EL (cell line): Measurements from ENCODE around the gene RPL36.
A peak's percentile ranks its signal among the peaks of the same experiment; 100 is the strongest.
"Not testable (repeated sequence)": the region's sequence is repeated elsewhere in the genome, so short reads cannot be mapped to it uniquely, and the experiment has no call there.

Experiments
- DNase-seq: peaks from one replicate; pipeline ENCODE4 v3.0.0-alpha.2; 2016

Gene RPL36

GRCh38 chr19:5691822-5692722 is 2.0 kb downstream of the RPL36 start:
- DNase-seq, result peak; percentile 42

DNA sequence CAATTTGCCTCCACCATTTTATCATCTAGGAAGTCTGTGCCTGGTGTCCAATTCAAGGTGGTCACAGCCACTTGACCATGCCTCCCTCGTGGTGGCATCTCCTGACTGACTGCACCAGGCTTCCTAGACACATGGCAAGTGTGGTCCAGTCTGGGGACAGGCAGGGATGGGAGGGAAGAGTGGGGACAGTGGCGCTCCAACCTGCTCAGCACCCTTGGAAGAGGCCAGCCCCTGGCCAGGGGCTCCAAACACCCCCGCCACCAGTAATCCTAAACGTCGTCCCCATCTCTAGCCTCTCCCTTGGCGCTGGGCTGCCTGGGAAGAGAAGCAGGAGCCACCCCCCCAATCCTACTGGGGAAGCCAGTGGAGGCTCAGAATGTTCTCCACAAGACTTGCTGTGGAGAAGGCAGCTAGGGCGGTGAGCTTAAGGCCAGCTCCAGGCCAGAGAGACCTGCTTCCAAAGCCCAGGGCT is 2.7 kb downstream of the RPL36 start:
- peak; percentile 37 for DNase-seq

GRCh38 chr19:5693195-5694166 is 3.4 kb downstream of the RPL36 start:
- no peak for DNase-seq

GRCh38 chr19:5694167-5694955 is 4.3 kb downstream of the RPL36 start:
- no peak for DNase-seq

- DNase-seq, result no peak
Observed at GRCh38 chr19:5694956-5695648, 5.0 kb downstream of the RPL36 start.

GRCh38 chr19:5695649-5696195 is 5.6 kb downstream of the RPL36 start:
- no peak for DNase-seq

- DNase-seq, result no peak
Observed at GRCh38 chr19:5696196-5697021, 6.3 kb downstream of the RPL36 start.

DNA sequence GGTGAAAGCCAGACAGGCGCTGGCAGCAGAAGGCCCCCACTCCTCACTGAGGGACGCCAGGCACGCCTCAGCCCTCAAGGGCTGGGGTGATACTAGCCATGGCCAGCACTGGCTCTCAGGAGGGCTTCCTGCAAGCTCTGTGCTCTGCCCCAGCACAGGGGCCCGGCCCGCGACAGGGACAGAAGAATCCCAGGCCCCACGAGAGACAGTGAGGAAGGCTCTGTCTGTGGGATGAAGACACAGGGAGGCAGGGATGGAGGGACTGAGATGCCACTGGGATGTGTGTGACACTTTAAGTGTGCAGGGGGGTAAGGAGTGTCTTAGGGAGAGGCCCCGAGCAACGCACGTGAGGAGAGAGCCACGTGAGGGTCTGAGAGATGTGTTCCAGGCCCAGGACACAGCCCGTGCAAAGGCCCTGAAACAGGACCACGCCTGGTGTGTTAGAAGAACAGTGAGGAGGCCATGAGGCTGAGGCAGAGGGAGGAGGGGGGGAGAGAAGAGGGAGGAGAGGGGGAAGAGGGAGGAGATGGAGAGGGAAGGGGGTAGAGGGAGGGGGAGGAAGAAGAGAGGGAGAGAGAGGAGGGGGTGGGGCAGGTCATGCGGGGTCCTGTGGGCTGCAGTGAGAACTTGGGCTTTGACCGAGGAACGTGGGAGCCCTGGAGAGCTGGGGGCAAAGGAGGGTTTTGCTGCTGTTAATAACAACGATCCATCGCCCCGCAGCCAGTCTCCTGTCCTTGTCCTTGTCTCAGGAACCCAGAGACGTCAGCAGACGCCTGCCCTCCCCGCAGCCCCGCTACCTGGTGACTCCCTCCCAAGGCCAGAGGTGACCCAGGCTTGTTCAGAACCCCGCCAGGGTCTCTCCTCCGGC is 7.2 kb downstream of the RPL36 start:
- DNase-seq, result no peak

- DNase-seq, result no peak
Observed at GRCh38 chr19:5697890-5698634, 8.0 kb downstream of the RPL36 start.

- DNase-seq, result no peak
Observed at GRCh38 chr19:5698635-5699422, 8.7 kb downstream of the RPL36 start.

- DNase-seq, result no peak
Observed at GRCh38 chr19:5700455-5701092, 10.5 kb downstream of the RPL36 start.

- DNase-seq, result not testable (repeated sequence)
Observed at GRCh38 chr19:5702053-5702410, 11.9 kb downstream of the RPL36 start.

- no peak for DNase-seq
Observed at GRCh38 chr19:5703819-5704818, 14.0 kb downstream of the RPL36 start.

DNA sequence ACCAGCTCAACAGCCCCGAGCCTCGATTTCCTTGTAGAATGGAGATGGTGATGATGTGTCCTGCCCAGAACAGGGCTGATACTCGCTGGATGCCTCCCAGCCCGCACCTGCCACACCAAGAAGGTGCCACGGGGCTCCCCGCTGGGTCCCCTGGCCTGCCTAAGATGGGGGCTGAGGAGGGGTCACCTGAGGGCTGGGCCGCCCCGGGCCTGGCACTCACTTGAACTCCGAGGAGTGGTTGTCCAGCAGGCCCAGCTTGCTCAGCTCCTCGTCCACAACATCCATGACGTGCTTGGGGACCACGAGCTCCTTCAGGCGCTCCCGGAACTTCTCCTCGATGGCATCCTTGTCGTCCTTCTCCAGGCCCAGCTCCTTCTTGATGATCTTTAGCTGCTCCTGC is 15.5 kb downstream of the RPL36 start:
- DNase-seq, result no peak

GRCh38 chr19:5706876-5707573 is 16.9 kb downstream of the RPL36 start:
- no peak for DNase-seq
